Measurements from ENCODE around the gene ETV6.

Gene ETV6

DNA sequence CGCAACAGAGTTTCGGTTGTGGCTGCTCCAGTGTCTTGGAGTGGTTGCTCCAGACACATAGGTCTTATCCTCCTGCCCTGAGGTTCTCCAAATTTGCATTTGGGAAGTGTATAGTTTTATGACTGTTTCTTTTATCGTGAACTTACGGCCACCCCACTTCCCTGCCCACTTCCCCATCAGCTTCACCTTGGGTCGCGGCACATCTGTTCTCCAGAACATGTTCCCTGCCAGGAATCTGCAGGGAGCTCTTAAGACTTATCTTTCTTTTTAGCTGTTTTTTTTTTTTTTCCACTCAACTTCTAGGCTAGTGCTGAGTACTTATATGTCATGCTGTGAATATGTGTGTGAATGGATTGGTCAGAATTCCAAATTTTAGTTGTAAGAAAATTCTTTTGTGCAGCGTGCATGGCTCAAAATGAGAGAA, 75.4 kb downstream of the ETV6 start:
- TF ChIP-seq, protein P1, sequence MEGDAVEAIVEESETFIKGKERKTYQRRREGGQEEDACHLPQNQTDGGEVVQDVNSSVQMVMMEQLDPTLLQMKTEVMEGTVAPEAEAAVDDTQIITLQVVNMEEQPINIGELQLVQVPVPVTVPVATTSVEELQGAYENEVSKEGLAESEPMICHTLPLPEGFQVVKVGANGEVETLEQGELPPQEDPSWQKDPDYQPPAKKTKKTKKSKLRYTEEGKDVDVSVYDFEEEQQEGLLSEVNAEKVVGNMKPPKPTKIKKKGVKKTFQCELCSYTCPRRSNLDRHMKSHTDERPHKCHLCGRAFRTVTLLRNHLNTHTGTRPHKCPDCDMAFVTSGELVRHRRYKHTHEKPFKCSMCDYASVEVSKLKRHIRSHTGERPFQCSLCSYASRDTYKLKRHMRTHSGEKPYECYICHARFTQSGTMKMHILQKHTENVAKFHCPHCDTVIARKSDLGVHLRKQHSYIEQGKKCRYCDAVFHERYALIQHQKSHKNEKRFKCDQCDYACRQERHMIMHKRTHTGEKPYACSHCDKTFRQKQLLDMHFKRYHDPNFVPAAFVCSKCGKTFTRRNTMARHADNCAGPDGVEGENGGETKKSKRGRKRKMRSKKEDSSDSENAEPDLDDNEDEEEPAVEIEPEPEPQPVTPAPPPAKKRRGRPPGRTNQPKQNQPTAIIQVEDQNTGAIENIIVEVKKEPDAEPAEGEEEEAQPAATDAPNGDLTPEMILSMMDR (IDR thresholded peaks at IDR 0.05; ENCODE audit: borderline replicate concordance, control extremely low read depth, extremely low read depth, insufficient read depth, missing control alignments) = no peak
- no peak for DNase-seq (ENCODE audit: low spot score)
- in situ Hi-C loops (cut with MboI; ENCODE audit: low sequenced_read_pairs, unreplicated experiment) = no loop called here

DNA sequence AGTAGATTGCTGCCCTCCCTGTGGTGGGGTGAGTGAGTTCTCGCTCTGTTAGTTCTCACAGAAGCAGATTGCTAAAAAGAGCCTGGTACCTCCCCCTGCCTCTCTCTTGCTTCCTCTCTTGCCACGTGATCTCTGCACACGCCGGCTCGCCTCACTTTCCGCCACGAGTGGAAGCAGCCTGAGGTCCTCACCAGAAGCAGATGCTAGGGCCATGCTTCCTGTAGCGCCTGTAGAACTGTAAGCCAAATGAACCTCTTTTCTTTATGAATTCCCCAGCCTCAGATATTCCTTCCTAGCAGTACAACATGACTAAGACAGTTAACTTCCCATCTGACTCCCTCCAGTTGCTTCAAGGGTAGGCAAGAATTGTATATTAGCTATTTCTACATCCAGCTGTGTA, 76.2 kb downstream of the ETV6 start:
- in situ Hi-C loops (cut with MboI; ENCODE audit: low sequenced_read_pairs, unreplicated experiment) = no loop called here
- TF ChIP-seq, protein P1 (IDR thresholded peaks at IDR 0.05; ENCODE audit: borderline replicate concordance, control extremely low read depth, extremely low read depth, insufficient read depth, missing control alignments) = no peak
- no peak for DNase-seq (ENCODE audit: low spot score)

DNA sequence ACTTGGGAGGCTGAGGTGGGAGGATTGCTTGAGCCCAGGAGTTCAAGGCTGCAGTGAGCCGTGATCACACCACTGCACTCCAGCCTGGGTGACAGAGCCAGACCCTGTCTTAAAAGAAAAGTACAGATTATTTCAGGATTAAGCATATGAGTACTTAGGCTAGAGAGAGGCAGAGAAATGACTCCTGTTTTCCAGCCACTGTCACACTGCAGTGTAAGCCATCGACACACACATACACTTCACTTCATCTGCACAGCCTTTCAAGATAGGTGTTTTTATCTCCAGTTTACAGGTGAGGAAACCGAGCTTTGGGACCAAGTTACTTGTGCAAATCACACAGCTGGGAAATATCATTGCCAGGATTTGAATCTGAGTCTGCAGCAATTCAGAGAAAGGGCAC, 77.2 kb downstream of the ETV6 start:
- in situ Hi-C loops (cut with MboI; ENCODE audit: low sequenced_read_pairs, unreplicated experiment) = no loop called here
- no peak for DNase-seq (ENCODE audit: low spot score)
- TF ChIP-seq, protein P1 (IDR thresholded peaks at IDR 0.05; ENCODE audit: borderline replicate concordance, control extremely low read depth, extremely low read depth, insufficient read depth, missing control alignments) = no peak

DNA sequence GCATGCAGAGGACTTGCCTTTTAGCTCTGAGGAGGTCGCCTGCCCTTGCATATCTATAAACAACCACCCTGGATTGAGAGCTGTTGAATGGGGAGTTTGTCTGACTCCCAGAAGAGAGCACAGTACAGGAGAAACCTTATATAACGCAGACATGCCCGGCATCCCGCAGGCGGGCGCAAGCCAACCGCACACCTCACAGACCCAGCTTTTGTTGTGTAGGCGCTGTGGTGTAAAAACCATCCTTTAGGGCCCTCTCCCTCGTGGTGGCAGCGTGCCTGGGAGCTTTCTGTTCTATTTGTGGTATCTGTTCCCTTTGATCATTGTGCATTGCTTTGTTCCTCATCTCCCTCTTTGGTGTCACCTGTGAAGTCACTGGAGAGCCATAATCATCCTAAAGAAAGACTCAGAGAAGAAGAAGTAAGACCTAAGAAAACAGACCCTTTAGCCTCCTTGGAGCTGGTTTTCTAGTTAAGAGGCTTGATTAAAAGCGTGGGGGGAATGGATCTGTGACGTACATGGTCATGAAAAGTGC, 77.7 kb downstream of the ETV6 start:
- in situ Hi-C loops (cut with MboI; ENCODE audit: low sequenced_read_pairs, unreplicated experiment) = no loop called here
- TF ChIP-seq, protein P1 (IDR thresholded peaks at IDR 0.05; ENCODE audit: borderline replicate concordance, control extremely low read depth, extremely low read depth, insufficient read depth, missing control alignments) = no peak
- DNase-seq (ENCODE audit: low spot score) = peak; percentile 42

DNA sequence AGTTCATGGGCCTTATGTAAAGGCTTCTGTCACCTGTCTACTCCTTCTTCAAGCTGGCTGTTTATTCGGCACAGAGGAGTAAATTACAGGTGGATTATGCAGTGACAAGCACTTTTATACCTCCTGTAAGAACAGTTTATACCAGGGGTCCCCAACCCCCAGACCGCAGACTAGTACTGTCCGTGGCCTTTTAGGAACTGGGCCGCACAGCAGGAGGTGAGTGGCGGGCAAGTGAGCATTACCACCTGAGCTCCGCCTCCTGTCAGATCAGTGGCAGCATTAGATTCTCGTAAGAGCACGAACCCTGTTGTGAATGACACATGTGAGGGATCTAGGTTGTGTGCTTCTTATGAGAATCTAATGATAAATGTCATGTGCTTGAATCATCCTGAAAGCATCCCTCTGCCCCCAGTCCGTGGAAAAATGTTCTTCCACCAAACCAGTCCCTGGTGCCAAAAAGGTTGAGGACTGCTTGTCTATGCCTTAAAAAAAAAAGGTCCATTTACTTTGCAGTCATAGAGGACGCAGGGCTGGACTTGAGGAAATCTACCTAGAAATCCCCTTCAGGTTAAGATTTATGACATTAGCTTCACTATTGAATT, 78.8 kb downstream of the ETV6 start:
- in situ Hi-C loops (cut with MboI; ENCODE audit: low sequenced_read_pairs, unreplicated experiment) = no loop called here
- no peak for DNase-seq (ENCODE audit: low spot score)

DNA sequence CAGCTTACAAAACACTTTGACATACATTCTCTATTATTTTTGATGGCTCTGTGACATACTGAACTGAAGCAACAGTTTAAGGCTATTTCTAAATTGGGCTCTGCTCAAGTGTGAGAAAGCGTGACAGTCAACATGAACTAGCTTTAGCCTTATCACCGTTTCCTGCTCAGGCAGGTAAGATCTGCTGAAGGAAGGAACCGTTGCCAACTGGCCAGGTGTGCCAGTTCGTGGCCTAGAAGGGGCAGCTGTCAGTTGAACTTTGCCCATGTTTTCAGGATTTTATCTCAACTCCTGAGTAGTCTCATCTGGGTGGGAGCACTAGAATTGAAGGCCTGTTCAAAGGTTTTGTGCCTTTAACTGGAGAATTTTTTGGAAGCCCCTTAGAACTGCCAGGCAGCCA, 79.5 kb downstream of the ETV6 start:
- no peak for DNase-seq (ENCODE audit: low spot score)
- TF ChIP-seq, protein P1 (IDR thresholded peaks at IDR 0.05; ENCODE audit: borderline replicate concordance, control extremely low read depth, extremely low read depth, insufficient read depth, missing control alignments) = no peak
- in situ Hi-C loops (cut with MboI; ENCODE audit: low sequenced_read_pairs, unreplicated experiment) = no loop called here

More for the DNA sequence above, 78.8 kb downstream of the ETV6 start:
- TF ChIP-seq, protein P1 (IDR thresholded peaks at IDR 0.05; ENCODE audit: borderline replicate concordance, control extremely low read depth, extremely low read depth, insufficient read depth, missing control alignments) = no peak

Measured in GM13976 (cell line).